ENCODE data around the gene SLC2A1. TPM values are rescaled to one million over a fixed set of nuclear protein-coding genes. Genes with fewer than 3 reads are reported as not detected.

The SLC2A1 gene
- total RNA-seq, 2 experiments from 2014 or later, result 105 to 114 TPM

- no peak overlapping the region for H3K4me3 Mint-ChIP-seq
- no peak for DNase-seq
- no peaks in the 10 kb centered on the region for H3K27me3 Mint-ChIP-seq
- no peak overlapping the region for H3K27ac Mint-ChIP-seq
- H3K4me1 Mint-ChIP-seq, result no peaks in the 10 kb centered on the region
- peaks cover 4% of the 10 kb centered on the region for H3K9me3 Mint-ChIP-seq
- H3K36me3 Mint-ChIP-seq, result peaks cover 2% of the 10 kb centered on the region
Measured at GRCh38 chr1:42990757-42991346, 32.2 kb upstream of the SLC2A1 start.

GRCh38 chr1:42983693-42984092 is 25.0 kb upstream of the SLC2A1 start:
- Mint-ChIP-seq H3K4me1 (no peaks in the 10 kb centered on the region), H3K9me3 (no peaks in the 10 kb centered on the region), H3K27me3 (no peaks in the 10 kb centered on the region), H3K27ac (no peak overlapping the region), H3K36me3 (no peaks in the 10 kb centered on the region), H3K4me3 (no peak overlapping the region)
- no peak for DNase-seq

- H3K27ac Mint-ChIP-seq, result no peak overlapping the region
- DNase-seq, result no peak
- no peaks in the 10 kb centered on the region for H3K27me3 Mint-ChIP-seq
- H3K4me3 Mint-ChIP-seq, result no peak overlapping the region
- H3K36me3 Mint-ChIP-seq, result no peaks in the 10 kb centered on the region
- H3K9me3 Mint-ChIP-seq, result no peaks in the 10 kb centered on the region
- H3K4me1 Mint-ChIP-seq, result no peaks in the 10 kb centered on the region
Measured at GRCh38 chr1:42983253-42983652, 24.6 kb upstream of the SLC2A1 start.

DNA sequence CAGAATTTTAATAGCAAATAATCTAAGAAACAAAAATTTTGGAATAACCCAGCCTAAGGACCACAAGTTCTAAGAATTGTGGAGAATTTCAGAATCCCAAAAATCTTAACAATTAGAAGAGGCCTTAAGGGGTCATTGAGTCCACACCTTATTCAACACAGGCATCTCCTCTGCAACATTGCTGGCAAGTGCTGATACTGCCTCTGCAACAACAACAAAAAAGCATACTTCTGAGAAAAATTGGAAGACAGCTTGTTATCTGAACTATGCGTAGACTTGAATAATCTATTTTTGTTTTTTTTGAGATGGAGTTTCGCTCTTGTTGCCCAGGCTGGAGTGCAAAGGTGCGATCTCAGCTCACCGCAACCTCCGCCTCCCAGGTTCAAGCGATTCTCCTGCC is 24.0 kb upstream of the SLC2A1 start:
- Mint-ChIP-seq H3K36me3 (no peaks in the 10 kb centered on the region), H3K4me1 (no peaks in the 10 kb centered on the region), H3K27ac (no peak overlapping the region), H3K27me3 (no peaks in the 10 kb centered on the region), H3K4me3 (no peak overlapping the region), H3K9me3 (no peaks in the 10 kb centered on the region)
- DNase-seq, result no peak

GRCh38 chr1:42981871-42982270 is 23.2 kb upstream of the SLC2A1 start:
- H3K4me1 Mint-ChIP-seq, result no peaks in the 10 kb centered on the region
- H3K36me3 Mint-ChIP-seq, result no peaks in the 10 kb centered on the region
- no peaks in the 10 kb centered on the region for H3K9me3 Mint-ChIP-seq
- H3K27ac Mint-ChIP-seq, result no peak overlapping the region
- DNase-seq, result no peak
- no peaks in the 10 kb centered on the region for H3K27me3 Mint-ChIP-seq
- H3K4me3 Mint-ChIP-seq, result no peak overlapping the region

DNA sequence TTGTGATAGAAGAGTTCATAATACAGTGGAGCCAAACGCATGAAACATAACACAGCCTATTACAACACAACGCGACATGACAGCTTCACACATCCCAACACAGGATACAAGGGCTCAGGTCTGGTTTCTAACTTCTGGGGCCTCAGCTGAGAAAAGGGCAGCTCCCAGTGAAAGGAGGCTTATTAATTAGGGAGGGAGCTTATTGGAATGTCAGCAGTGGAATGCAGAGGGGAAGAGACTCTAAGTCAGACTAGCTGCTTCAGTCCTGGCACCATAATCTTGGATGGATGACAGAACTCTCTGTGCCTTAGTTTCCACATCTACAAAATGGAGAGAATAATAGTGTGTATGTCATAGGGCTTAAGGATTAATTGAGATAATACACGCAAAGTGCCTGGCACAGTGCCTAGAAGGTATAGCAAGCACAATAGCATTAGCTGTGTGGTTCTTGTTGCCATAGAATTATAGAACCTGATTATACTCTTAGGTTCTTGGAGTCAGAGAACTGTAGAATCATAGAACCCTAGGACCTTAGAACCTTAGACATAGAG is 22.7 kb upstream of the SLC2A1 start:
- Mint-ChIP-seq H3K36me3 (no peaks in the 10 kb centered on the region), H3K4me3 (no peak overlapping the region), H3K27ac (no peak overlapping the region), H3K4me1 (no peaks in the 10 kb centered on the region), H3K9me3 (no peaks in the 10 kb centered on the region), H3K27me3 (no peaks in the 10 kb centered on the region)
- no peak for DNase-seq

GRCh38 chr1:42979896-42980800 is 21.5 kb upstream of the SLC2A1 start:
- no peak overlapping the region for H3K27ac Mint-ChIP-seq
- H3K27me3 Mint-ChIP-seq, result no peaks in the 10 kb centered on the region
- no peak overlapping the region for H3K4me3 Mint-ChIP-seq
- DNase-seq, result no peak
- no peaks in the 10 kb centered on the region for H3K9me3 Mint-ChIP-seq
- no peaks in the 10 kb centered on the region for H3K4me1 Mint-ChIP-seq
- H3K36me3 Mint-ChIP-seq, result peaks cover 2% of the 10 kb centered on the region

- no peaks in the 10 kb centered on the region for H3K4me1 Mint-ChIP-seq
- no peak overlapping the region for H3K4me3 Mint-ChIP-seq
- no peaks in the 10 kb centered on the region for H3K9me3 Mint-ChIP-seq
- H3K27me3 Mint-ChIP-seq, result no peaks in the 10 kb centered on the region
- H3K36me3 Mint-ChIP-seq, result peaks cover 2% of the 10 kb centered on the region
- no peak overlapping the region for H3K27ac Mint-ChIP-seq
- DNase-seq, result no peak
Measured at GRCh38 chr1:42979036-42979430, 20.4 kb upstream of the SLC2A1 start.

GRCh38 chr1:42978317-42979035 is 19.8 kb upstream of the SLC2A1 start:
- Mint-ChIP-seq H3K27ac (no peak overlapping the region), H3K27me3 (no peaks in the 10 kb centered on the region), H3K4me1 (no peaks in the 10 kb centered on the region), H3K36me3 (peaks cover 2% of the 10 kb centered on the region), H3K4me3 (no peak overlapping the region), H3K9me3 (no peaks in the 10 kb centered on the region)
- DNase-seq, result no peak

GRCh38 chr1:42977653-42978052 is 19.0 kb upstream of the SLC2A1 start:
- Mint-ChIP-seq H3K4me3 (no peak overlapping the region), H3K9me3 (no peaks in the 10 kb centered on the region), H3K4me1 (no peaks in the 10 kb centered on the region), H3K36me3 (peaks cover 2% of the 10 kb centered on the region), H3K27ac (no peak overlapping the region), H3K27me3 (no peaks in the 10 kb centered on the region)
- DNase-seq, result no peak

DNA sequence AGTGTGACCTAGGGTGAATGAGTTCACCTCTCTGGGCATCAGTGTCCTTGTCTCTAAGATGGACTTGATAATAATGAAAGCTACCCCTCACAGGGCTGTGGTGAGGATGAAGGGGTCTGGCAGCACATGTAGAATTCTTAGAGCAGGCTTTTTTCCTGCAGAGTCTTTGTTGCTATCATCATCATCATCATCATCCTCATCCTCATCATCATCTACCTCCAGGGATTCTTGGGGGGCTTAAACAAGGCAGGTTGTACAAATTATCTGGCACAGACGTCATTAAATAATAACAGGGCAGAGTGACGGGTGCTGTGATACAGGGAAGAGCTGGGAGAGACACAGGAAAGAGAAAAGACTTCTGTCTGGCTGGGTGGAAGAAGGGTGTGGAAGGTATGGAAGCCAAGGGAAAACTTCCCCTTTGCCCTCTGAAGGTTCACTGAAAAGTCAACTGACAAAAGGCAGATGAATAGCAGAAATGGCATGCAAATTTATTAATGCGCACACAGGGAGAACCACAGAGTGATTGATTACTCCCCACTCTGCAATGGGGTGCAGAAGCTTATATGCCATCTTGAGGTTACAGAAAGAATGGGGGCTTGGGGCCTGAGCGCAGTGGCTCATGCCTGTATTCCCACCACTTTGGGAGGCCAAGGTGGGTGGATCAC is 17.0 kb upstream of the SLC2A1 start:
- Mint-ChIP-seq H3K36me3 (peaks cover 2% of the 10 kb centered on the region), H3K9me3 (no peaks in the 10 kb centered on the region), H3K4me1 (no peaks in the 10 kb centered on the region), H3K27me3 (no peaks in the 10 kb centered on the region), H3K4me3 (no peak overlapping the region), H3K27ac (no peak overlapping the region)
- DNase-seq, result no peak

DNA sequence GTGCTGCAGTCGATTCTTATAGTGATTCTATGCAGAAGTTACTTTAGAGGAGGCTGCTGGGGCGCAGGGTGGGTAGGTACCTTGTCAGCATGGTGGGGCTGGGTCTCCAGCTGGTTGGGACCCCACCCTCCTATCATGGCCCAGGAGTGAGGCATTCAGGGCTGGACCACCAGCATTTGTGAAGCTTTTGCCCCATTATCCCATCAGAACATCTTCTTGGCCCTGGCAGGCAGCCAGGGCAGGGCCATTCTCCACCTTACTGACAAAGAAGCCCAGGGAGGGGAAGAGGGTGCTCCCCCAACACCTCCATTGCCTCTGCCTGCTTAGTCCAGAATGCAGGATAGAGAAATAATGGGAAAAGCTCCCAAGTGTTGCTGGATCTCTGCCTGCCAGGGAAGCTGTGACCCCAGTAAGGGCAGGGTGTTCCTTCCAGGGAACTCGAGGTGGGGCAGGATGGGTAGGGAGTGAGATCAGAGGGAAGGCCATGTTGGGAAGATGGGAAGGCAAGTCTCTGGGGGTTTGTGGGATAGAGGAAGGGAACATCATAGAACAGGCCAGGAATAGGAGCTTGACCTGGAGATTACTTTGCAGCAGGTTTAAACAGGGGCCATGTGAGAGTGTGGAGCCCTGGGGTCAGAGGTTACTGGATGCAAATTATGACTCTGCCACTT is 16.2 kb upstream of the SLC2A1 start:
- Mint-ChIP-seq H3K36me3 (peaks cover 2% of the 10 kb centered on the region), H3K4me1 (no peaks in the 10 kb centered on the region), H3K27me3 (no peaks in the 10 kb centered on the region), H3K9me3 (no peaks in the 10 kb centered on the region), H3K27ac (no peak overlapping the region), H3K4me3 (no peak overlapping the region)
- no peak for DNase-seq

DNA sequence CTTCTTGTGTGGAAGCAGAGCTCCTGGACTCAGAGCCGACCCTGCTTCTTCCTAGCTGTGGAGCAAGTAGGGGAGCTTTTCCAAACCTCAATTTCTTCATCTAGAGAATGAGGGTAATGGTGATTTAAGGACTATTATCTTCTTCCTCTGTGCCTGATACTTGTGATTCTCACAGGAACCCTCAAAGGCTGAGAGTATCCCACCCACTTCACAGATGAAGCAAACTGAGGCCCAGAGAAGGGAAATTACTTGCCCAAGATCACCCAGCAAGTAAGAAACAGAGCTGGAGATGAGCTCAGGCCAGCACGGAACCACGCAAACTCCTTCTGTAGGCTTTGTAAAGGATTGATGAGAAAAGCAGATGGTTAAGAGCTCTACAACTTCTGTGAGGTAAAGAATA is 15.1 kb upstream of the SLC2A1 start:
- DNase-seq, result no peak
- Mint-ChIP-seq H3K4me3 (no peak overlapping the region), H3K9me3 (no peaks in the 10 kb centered on the region), H3K27ac (no peak overlapping the region), H3K36me3 (peaks cover 2% of the 10 kb centered on the region), H3K4me1 (no peaks in the 10 kb centered on the region), H3K27me3 (no peaks in the 10 kb centered on the region)

DNA sequence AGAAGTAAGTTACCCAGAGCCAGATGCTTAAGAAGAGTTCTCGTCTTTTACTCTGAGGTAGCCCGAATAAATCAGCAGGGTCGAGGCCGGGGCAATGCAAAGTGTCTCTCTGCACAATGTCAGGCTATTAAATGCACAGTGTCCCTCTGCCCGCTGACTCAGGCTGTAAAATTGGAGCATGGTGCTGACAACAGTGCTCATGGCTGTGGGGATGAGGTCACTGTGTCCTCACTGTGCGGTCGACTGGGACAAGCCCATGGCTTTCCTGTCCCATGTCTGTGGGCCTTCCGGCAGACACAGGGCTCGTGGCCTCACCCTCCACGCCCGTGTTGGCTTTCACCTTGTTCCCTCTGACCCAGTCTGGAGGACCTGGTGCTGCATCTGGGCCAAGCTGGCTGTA is 14.6 kb upstream of the SLC2A1 start:
- Mint-ChIP-seq H3K27me3 (no peaks in the 10 kb centered on the region), H3K4me3 (no peak overlapping the region), H3K36me3 (peaks cover 2% of the 10 kb centered on the region), H3K9me3 (no peaks in the 10 kb centered on the region), H3K4me1 (no peaks in the 10 kb centered on the region), H3K27ac (no peak overlapping the region)
- DNase-seq, result no peak

Measured in activated naive CD8-positive, alpha-beta T cell treated with anti-CD3 and anti-CD28 coated beads for 36 hours (primary cell).